Sigmoid colon (tissue), 3 donors: Measurements from ENCODE around the gene FAM83G.

Experiments used
- CTCF ChIP-seq, 4 experiments: fragments of 450-650 bp in 3 of 4; fragments of 200-600 bp in 1 of 4; IDR thresholded peaks; one replicate each; pipeline ENCODE4 v1.5.1; 2016 to 2019; ENCODE audit warnings: antibody characterized with exemption in 4 of 4, mild to moderate bottlenecking in 3 of 4, moderate library complexity in 2 of 4
- POLR2A ChIP-seq, 2 donors: fragments of 450-650 bp; IDR thresholded peaks; one replicate each; pipeline ENCODE4 v1.6.1; 2016; ENCODE audit warnings: antibody characterized with exemption in 2 of 2, mild to moderate bottlenecking in 2 of 2, moderate library complexity in 2 of 2

GRCh38 chr17:18978050-18978449 lies 26.5 kb downstream of the FAM83G start:
- TF ChIP-seq CTCF (IDR thresholded peaks at IDR 0.05): no peak
- no peak for TF ChIP-seq POLR2A (IDR thresholded peaks at IDR 0.05)
